KBM-7 (cell line): ENCODE data around the gene NANP.
"Not testable (repeated sequence)": the region's sequence is repeated elsewhere in the genome, so short reads cannot be mapped to it uniquely, and the experiment has no call there.

Experiments
- DNase-seq: peaks from one replicate; pipeline ENCODE4 v3.0.0-alpha.2; 2015
- in situ Hi-C: fragments of 300-500 bp; cut with MboI; formaldehyde crosslinking; loops from 2 replicates; pipeline ENCODE4 v1.14.3; 2020; ENCODE audit warnings: low sequenced_read_pairs, low pct_unique_long_range_greater_than_20kb, mixed read lengths

The NANP gene, protein sequence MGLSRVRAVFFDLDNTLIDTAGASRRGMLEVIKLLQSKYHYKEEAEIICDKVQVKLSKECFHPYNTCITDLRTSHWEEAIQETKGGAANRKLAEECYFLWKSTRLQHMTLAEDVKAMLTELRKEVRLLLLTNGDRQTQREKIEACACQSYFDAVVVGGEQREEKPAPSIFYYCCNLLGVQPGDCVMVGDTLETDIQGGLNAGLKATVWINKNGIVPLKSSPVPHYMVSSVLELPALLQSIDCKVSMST

DNA sequence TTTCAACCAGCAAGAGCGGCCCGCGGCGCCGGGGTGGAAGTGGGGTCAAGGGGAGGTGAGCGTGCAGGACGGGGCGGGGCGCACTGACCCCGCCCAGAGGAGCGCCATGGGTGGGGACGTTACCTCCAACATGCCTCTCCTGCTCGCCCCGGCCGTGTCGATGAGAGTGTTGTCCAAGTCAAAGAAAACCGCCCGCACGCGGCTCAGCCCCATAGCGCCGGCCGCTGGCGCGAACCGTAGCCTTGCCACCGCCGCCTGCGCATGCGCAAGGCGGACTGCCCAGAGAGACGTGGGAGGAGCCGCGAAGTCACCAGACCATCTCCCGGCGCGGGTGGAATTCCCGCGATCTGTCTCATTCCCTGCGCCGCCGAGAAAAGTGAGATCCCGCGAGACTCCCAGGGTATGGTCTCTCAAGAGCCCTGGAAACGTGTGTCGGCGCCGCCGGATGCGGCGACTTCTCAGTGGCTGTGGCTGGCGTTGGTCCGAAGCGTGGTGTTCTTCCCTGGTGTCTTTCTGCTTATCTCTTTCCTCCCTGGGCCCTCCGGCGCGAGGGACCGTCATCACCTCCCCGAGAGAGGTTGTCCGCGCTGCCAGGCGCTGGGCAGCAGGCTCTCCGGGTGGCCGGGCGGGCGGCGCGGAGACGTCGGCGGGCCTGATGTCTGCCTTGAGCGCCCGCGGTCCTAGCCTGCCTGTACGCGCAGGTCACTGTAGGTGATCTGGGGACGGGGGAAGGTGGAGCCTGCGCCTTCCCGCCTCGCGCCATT, at the start of gene NANP:
NANP (minus strand) TSS at position 279 of the 764 bp plus-strand sequence; CDS start at position 213, 66 bp downstream.
- peak; percentile 98 for DNase-seq
- in situ Hi-C loops: no loop called here

- in situ Hi-C loops: no loop called here
- no peak for DNase-seq
Measured at GRCh38 chr20:25672659-25673235, 48.9 kb upstream of the NANP start.

DNA sequence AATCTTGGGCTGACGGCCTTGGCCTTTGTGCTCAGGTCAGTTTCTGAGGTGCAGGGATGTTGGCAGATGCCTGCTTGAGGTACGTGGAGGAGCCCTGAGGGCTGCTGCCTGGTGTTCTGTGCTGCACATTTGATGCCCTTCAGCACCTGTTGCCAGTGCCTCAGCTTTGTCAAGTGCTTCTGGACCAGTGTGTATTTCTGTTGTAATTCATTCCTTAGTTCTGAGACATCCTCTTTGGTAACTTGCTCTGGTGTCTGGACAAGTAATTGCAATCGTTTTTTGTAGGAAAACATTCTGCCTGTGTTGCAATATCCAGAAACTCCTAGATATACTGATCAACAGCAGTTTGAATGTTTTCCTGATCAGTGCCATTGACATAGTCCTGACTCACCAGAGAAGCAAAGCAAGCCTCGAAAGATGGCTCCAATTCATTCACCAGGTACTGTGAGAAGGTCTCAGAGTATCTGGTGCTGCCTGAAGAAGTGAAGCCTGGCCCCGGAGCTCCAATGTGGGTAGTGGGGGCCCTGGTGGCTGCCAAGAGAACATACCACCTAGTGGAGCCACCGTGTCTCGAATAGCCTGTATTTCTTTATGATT, 46.1 kb upstream of the NANP start:
- in situ Hi-C loops: no loop called here
- no peak for DNase-seq

DNA sequence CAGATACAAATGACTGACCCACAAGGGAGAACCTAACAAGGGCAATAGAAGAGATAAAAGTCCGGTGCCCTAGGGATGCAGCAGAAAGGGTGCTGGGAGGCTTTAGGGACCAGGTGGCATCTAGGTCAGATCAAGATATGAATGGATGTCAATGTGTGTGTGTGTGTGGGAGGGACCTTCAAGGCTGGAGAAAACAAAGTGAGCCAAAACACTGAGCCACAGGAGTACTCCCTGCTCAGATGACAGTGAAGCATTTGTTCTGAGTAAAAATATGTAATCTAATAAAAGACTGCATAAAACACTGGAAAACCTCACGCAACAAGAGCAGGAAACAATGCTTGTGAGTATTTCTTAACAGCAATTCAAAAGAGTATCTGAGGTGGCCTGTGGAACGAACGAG, 44.6 kb upstream of the NANP start:
- DNase-seq: no peak
- in situ Hi-C loops: no loop called here

DNA sequence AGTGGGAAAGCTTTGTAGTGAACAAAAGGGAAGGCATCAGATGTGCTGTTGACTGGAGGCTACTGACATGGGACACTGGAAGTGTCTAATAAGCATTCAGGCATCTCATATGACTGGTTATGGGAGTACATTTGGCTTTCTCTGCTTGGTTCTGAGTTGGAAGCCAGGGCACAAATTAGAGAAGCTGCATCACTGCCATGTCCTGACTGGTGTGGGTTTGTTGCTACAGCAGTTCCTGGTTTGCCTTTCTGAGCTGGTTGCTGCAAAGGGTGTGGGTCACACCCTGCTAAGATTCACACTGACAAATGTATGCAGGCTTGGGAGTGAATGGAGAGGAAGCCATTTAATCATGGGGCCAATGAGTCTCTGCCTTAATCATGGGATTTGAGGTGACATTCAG, 36.2 kb upstream of the NANP start:
- no peak for DNase-seq
- in situ Hi-C loops: no loop called here

DNA sequence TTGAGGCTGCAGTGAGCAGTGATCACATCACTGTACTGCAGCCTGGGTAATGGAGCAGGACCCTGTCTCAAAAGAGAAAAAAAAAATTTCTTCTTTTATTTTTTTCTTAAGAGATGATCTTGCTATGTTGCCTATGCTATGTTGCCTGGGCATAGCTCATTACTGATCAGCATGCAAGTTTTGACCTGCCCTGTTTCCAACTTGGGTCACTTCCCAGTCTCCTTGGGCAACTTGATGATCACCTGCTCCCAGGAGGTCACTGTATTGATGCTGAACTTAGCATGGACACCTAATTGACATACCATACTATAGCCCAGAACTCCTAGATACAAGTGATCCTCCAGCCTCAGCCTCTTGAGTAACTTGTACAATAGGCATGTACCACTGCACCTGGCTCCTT, 30.7 kb upstream of the NANP start:
- DNase-seq: no peak
- in situ Hi-C loops: no loop called here

- DNase-seq, in situ Hi-C loops: not testable (repeated sequence)
Measured at GRCh38 chr20:25652866-25653265, 29.1 kb upstream of the NANP start.

DNA sequence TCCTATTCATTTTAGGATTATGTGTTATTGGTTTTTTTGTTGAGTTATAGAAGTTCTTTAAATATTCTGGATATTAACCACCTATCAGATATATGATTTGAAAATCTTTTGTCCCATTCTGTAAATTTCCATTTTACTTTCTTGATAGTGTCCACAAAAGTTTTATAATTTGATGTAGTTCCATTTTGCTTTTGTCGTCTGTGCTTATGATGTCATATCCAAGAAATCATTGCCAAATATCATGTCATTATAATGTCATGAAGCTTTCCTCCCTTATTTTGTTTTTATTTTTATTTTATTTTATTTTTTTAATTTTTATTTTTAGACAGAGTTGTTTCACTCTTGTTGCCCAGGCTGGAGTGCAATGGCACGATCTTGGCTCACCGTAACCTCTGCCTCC, 21.0 kb upstream of the NANP start:
- no peak for DNase-seq
- in situ Hi-C loops: no loop called here

DNA sequence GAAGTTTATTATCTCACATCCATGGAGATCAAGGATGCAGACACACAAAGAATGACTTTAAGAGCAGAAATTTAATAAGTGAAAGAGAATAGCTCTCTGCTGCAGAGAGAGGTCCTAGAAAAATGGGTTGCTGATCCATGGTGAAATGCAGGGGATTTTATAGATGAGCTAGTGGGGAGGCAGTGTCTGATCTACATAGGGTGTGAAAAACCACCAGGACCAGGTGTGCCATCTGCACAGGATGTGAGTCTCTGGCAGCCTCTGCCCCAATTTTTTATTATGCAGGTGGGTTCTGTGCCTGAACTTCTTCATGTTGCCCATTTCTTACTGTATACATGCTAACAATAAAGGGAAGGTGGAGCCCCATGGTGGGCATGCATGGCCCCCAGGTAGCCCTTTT, 19.9 kb upstream of the NANP start:
- no peak for DNase-seq
- in situ Hi-C loops: no loop called here

DNA sequence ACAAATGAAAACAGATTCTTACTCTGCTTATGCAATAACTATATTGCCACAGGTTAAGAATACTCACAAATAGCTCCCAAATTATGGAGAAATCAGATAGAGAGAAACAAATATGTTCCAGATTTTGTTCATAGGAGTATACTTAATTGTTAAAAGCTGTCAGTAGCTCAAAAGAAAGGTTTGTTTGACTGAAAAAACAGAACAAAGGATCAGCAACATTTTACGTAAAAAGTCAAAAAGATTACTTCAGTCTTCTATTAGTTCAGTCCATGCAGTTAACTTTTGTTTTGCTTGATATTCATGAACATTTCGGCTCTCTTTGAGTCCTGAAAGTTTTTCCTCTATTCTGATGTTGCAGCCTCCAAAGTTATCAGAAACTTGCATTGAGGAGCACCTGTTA, 13.4 kb upstream of the NANP start:
- in situ Hi-C loops: no loop called here
- no peak for DNase-seq

DNA sequence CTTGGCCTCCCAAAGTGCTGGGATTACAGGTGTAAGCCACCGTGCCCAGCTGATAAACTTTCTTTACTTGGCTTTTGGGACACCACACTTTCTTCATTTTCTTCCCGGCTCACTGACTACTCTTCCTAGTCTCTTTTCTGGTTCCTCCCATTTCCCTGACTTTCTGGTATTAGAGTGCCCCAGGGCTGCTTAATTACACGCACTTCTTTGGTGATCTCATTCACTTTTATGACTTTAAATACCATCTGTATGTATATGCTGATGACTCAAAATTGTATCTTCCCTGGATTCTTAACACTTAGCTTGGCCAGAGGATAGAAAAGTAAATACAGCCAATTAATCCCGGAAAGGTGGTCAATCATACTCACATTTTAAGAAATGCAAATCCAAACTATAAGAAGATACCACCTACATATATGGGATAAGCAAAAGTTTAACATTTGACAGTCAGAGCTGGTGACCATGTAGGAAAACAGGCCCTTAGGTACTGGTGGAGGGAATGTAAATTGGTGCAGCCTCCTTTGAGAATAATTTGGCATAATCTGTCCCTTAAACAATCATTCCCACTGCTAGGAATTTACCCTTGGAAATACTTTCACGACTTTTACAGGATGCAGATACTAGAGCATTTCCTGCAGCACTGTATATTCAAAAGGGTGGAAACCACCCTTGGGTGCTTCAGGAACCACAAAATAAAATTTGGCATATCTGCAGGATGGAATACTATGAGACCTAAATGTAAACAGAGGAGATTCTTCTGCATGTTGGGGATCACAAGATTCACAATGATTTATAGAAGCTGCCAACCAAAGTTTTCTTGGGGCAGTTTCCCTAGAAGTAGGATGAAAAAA, 9.4 kb upstream of the NANP start:
- no peak for DNase-seq
- in situ Hi-C loops: no loop called here

GRCh38 chr20:25630615-25631014, 6.8 kb upstream of the NANP start:
- in situ Hi-C loops, DNase-seq: not testable (repeated sequence)

DNA sequence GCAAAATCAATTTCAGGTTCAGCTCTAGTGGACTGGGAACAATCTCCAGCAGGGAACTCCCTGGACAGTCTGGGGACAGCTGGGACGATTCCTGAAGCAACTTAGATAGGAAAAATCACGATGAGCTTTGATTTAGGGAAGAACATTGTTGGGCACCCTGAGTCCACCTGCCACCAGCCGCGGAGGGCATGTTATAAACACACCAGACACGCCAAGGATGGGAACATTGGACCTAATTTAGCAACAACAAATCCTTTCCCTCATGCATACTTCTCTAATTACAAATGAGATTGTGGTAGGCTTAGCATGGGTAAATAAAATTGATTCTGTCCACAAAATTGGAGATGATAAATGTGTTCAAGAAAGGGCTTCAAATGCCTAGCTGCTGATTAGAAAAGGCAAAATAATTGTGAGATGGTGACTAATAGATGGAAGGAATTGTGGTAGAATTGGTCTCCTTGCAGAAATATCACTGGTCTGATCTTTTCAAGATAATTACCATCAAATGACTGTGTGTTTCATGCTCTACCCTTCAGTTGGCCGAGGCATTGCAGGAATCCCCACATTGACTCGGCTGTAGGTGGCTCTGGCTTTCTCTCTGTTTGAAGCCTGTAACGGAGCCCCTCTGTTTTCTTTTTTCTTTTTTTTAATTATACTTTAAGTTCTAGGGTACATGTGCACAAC, 6.1 kb upstream of the NANP start:
- in situ Hi-C loops: no loop called here
- no peak for DNase-seq

DNA sequence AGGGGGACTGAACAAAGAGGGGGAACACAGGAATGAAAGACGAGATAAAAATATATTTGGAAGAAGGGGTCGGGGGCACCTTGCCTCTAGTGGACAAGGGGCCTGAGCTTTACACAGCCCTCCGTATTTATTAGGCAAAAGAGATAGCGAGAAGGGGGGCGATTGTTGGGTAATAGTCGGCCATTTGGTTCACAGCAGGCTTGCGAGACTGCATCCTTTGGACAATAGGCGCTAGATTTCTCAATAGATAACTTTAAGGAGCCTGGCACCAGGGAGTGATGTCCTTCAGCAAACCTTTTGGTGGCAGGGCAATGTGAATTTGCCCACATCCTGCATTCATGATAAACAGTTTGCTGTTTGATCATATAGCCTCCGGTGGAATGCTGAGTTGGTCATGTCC, 3.0 kb upstream of the NANP start:
- in situ Hi-C loops: no loop called here
- DNase-seq: no peak

DNA sequence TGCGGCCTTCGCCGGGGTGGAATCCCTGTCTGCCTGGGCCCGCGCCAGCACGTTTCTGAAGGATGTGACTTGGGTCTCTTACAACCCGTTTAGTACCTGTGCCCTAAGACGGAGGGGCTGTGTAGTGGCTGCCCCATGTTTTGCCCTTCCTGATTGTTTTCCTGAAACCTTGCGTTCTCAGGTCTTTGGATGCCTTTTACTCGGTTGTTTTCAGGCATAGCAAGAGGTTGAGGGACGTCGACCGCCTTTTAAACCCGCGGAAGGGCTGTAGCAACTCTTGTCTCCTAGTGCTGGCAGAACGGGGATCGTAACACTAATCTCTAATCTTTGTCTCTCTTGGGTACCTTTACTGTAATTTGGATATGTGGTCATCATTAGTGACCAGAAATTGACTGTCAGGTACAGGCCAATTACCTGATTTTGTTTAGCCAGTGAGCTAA, 706 bp upstream of the NANP start:
- DNase-seq: no peak
- in situ Hi-C loops: no loop called here

DNA sequence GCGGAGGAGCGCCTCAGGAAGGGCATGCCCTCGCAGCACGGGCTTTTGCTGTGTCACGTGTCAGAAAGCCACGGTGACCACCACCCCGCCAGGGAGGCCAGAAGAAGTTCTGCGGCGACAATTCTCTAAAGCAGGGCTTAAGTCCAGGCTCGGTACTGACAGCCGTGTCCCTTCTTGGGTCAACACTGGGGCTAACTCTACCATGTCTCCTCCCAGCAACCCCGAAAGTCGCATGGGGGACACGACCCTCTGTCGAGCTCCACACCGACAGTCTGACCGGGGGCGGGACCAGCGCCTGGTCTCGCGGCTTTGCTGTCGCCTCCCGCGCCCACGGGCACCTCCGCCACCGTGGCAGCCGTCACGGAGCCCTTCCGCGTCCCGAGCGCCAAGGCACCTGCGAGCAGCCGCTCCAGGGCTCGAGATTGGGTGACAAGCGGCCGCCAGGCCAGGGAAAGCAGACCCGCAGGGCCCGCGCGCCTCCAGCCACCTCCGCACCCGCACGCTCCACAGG, 534 bp downstream of the NANP start:
- DNase-seq: peak; percentile 49

DNA sequence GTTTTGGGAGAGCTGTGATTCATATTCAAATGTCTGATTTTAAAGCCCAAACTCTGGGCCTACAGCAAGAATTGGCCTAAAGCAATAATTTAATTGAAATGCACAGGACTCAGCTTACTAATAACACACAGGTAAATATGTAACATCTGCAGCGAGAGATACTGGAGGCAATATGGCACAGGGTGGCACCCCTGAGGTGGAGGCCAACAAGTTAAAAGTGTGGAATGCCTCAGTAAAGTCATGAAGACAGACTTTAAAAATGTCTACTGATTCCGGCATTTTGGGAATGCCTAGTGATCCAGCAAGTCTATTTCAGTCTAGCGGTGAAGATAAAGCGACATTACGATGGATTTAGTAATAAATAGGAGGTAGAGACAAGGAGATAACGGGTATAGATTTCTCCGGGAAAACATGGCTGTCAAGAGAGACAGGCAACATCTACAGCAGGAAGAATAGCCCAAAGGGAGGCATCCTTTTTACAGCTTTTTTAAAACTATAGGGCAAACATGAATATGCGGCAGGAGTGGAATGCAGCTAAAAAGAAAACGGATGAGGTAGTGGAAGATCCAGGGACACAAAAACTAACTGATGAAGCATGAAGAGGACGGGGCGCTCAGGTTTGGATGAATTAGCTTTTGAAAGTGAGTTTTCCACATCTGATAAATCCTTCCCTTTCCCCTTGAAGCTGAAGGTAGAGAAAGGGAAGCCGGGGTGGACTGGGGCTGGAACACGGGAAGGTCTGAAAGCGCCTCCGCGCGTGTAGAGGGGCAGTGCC, 1.2 kb downstream of the NANP start:
- in situ Hi-C loops: no loop called here
- DNase-seq: no peak

More for the DNA sequence above, 534 bp downstream of the NANP start:
- in situ Hi-C loops: no loop called here

- in situ Hi-C loops: no loop called here
- DNase-seq: no peak
Measured at GRCh38 chr20:25622049-25622448, 1.8 kb downstream of the NANP start.
